Common myeloid progenitor, CD34-positive (primary cell): Measurements from ENCODE around the gene PPP1R9A.

Source experiments
- CTCF ChIA-PET: fragments of 350-600 bp; sonication (Branson Sonifier 250); formaldehyde crosslinking; loops from one replicate; lab custom pipeline; 2021; ENCODE audit warnings: antibody characterized with exemption; lab: Charles Lee
- POLR2A ChIA-PET: fragments of 350-600 bp; sonication (Branson Sonifier 250); formaldehyde crosslinking; loops from one replicate; lab custom pipeline; 2021; ENCODE audit warnings: antibody characterized with exemption; lab: Charles Lee
- DNase-seq, 3 donors: peaks; one replicate each; pipeline versions ENCODE4 v3.0.0 to v3.0.0-alpha.2; 2013
- H3K27ac ChIP-seq, 2 experiments: 1 replicate in 1 of 2; 2 replicates in 1 of 2; pipeline ENCODE4 v1.7.0; 2013; ENCODE audit warnings: inconsistent platforms in 2 of 2, low read length in 2 of 2, mild to moderate bottlenecking in 2 of 2, low read depth in 1 of 2, moderate library complexity in 1 of 2; ENCODE audit not compliant: severe bottlenecking in 2 of 2, insufficient read depth in 1 of 2, poor library complexity in 1 of 2
- H3K27me3 ChIP-seq, 5 experiments: replicated peaks in 2 of 5; 1 replicate in 3 of 5; 2 replicates in 2 of 5; pipeline versions ENCODE4 v1.6.1 to v1.7.0; 2013; ENCODE audit warnings: low read length in 4 of 5, mild to moderate bottlenecking in 2 of 5, moderate library complexity in 2 of 5, inconsistent platforms in 1 of 5; ENCODE audit not compliant: insufficient read depth in 5 of 5, control insufficient read depth in 4 of 5
- H3K36me3 ChIP-seq, 4 experiments: 1 replicate in 2 of 4; 2 replicates in 2 of 4; pipeline versions ENCODE4 v1.6.1 to v1.7.0; 2013; ENCODE audit warnings: low read length in 3 of 4, control low read depth in 1 of 4, mild to moderate bottlenecking in 1 of 4; ENCODE audit not compliant: control insufficient read depth in 4 of 4, insufficient read depth in 4 of 4
- H3K4me1 ChIP-seq, 4 experiments: 1 replicate in 3 of 4; 2 replicates in 1 of 4; pipeline versions ENCODE4 v1.6.1 to v1.7.1; 2013; ENCODE audit warnings: low read length in 3 of 4, mild to moderate bottlenecking in 3 of 4, control low read depth in 1 of 4, inconsistent platforms in 1 of 4, moderate library complexity in 1 of 4; ENCODE audit not compliant: control insufficient read depth in 4 of 4, insufficient read depth in 4 of 4; ENCODE audit errors: control extremely low read depth in 1 of 4
- H3K4me3 ChIP-seq, 7 experiments: 1 replicate in 4 of 7; 2 replicates in 3 of 7; pipeline versions ENCODE4 v1.5.1 to v1.7.0; 2013; ENCODE audit warnings: mild to moderate bottlenecking in 7 of 7, low read length in 6 of 7, moderate library complexity in 6 of 7, inconsistent platforms in 2 of 7, low read depth in 2 of 7, control low read depth in 1 of 7; ENCODE audit not compliant: insufficient read depth in 4 of 7, control insufficient read depth in 1 of 7; ENCODE audit errors: extremely low read depth in 1 of 7
- H3K9me3 ChIP-seq, 5 experiments: 1 replicate in 4 of 5; 2 replicates in 1 of 5; pipeline versions ENCODE4 v1.6.1 to v1.7.1; 2013; ENCODE audit warnings: low read length in 4 of 5, mild to moderate bottlenecking in 2 of 5, inconsistent platforms in 1 of 5, low read depth in 1 of 5, moderate library complexity in 1 of 5; ENCODE audit not compliant: control insufficient read depth in 4 of 5, insufficient read depth in 2 of 5; ENCODE audit errors: control extremely low read depth in 1 of 5
- WGBS: methylation state at CpG from one replicate; pipeline ENCODE4 v1.1.5; 2013; ENCODE audit not compliant: insufficient coverage; 5-methylcytosine and 5-hydroxymethylcytosine counted together

PPP1R9A gene

DNA sequence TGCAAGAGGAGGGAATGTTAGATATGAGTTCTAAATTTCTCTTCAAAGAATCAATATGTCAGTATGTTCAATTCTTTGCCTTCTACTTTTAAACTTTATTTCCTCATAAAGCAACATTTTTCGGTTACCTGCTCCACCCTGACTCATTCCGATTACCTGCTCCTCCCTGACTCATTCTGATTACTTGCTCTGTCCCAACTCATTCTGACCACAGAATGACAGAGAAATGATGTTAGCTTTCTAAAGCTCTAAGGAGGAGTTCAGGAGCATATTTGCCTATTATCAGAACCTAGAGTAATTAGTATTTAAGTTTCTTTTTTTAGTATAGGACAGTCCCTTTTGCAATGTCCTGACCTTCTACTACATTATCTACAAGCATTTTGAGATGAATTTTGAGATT, 24.5 kb upstream of the PPP1R9A start:
- WGBS = 83% methylated on average over 1 of the region's 2 CpGs
- CTCF ChIA-PET = no interaction called here

GRCh38 chr7:94883616-94884015, 23.8 kb upstream of the PPP1R9A start:
- DNase-seq = no peak
- no peak overlapping the region for H3K4me3 ChIP-seq
- WGBS = 100% methylated on average over 1 of the region's 1 CpG
- no peaks in the 10 kb centered on the region for H3K36me3 ChIP-seq
- H3K27me3 ChIP-seq = no peaks in the 10 kb centered on the region
- ChIA-PET POLR2A (no interaction called here), CTCF (interaction anchor here (0.6 kb wide), 1 partner anchor 1625 kb away, joined by 3 read pairs; no protein-coding TSS in a partner anchor)
- no peak overlapping the region for H3K27ac ChIP-seq
- peaks cover 0 to 5% (median 2%) of the 10 kb centered on the region in 4 experiments for H3K4me1 ChIP-seq
- peaks cover 0 to 7% (median 2%) of the 10 kb centered on the region in 5 experiments for H3K9me3 ChIP-seq

More for the DNA sequence above, 24.5 kb upstream of the PPP1R9A start:
- POLR2A ChIA-PET = no interaction called here
- Histone ChIP-seq H3K27ac (no peak overlapping the region), H3K27me3 (no peaks in the 10 kb centered on the region), H3K36me3 (no peaks in the 10 kb centered on the region), H3K9me3 (peaks cover 0 to 14% (median 9%) of the 10 kb centered on the region in 5 experiments), H3K4me1 (no peaks in the 10 kb centered on the region), H3K4me3 (no peak overlapping the region)
- no peak for DNase-seq

DNA sequence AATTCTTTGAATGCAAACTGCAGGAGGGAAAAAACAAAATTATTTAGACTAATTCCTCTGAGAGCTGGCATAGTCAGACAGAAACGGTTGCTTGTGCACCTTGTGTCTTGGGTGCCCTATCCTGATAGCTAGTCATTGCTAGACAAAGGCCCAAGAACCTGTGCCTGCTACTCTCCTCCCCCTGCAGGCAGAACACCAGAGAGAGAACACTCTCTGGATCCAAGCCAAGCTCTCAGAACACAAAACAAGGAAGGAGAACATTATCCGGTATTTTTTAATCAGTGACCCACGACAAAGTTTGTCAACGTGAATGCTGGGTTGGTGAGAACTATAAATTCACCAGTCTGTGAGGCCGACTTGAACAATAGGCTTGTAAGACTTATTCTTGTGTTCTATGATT, 18.8 kb upstream of the PPP1R9A start:
- Histone ChIP-seq H3K9me3 (no peaks in the 10 kb centered on the region), H3K27me3 (no peaks in the 10 kb centered on the region), H3K27ac (no peak overlapping the region), H3K36me3 (no peaks in the 10 kb centered on the region), H3K4me1 (peaks cover 4 to 20% (median 11%) of the 10 kb centered on the region in 4 experiments), H3K4me3 (no peak overlapping the region)
- peak; percentile 72 to 86 (median 84) for DNase-seq
- POLR2A ChIA-PET = no interaction called here
- WGBS = 14% methylated on average over 1 of the region's 5 CpGs
- CTCF ChIA-PET = interaction anchor here (0.6 to 1.5 kb wide), 5 partner anchors 15 to 535 kb away, joined by 3 to 4 read pairs (median 3); no protein-coding TSS in a partner anchor

DNA sequence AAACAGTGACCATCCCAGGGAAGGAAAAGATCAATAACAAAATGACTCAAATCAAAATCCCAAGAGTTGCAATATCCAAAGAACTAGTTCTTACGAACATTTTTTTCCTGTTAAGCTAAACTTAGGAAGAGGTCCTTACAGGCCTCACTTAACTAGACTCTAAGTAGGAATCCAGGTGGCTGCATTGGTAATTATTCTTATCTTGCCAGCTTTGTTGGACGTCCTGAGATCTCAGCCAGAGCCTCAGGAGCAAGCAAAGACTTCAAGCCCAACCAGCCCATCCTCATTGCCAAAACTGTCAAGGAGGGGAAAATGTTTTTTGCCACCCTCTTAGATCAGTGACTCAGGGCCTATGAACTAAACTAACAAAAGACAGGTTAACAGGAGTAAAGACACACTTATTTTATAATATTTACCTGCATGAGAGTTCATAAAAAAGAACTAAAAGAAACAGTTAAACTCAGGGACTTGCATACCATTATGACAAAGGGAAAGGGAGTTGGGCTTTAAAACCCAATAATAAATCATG, 18.3 kb upstream of the PPP1R9A start:
- Histone ChIP-seq H3K27me3 (no peaks in the 10 kb centered on the region), H3K27ac (no peak overlapping the region), H3K4me3 (no peak overlapping the region), H3K4me1 (peaks cover 4 to 20% (median 11%) of the 10 kb centered on the region in 4 experiments), H3K36me3 (no peaks in the 10 kb centered on the region), H3K9me3 (no peaks in the 10 kb centered on the region)
- DNase-seq = no peak
- ChIA-PET POLR2A (no interaction called here), CTCF (interaction anchor here (0.6 to 1.5 kb wide), 4 partner anchors 16 to 535 kb away, joined by 3 to 4 read pairs (median 3); no protein-coding TSS in a partner anchor)
- WGBS = 83% methylated on average over 1 of the region's 2 CpGs

- CTCF ChIA-PET = no interaction called here
- 100% methylated on average over 1 of the region's 2 CpGs for WGBS
- no peaks in the 10 kb centered on the region for H3K36me3 ChIP-seq
- H3K27ac ChIP-seq = no peak overlapping the region
- H3K4me3 ChIP-seq = no peak overlapping the region
- H3K9me3 ChIP-seq = no peaks in the 10 kb centered on the region
- H3K4me1 ChIP-seq = peaks cover 4 to 20% (median 11%) of the 10 kb centered on the region in 4 experiments
- no peaks in the 10 kb centered on the region for H3K27me3 ChIP-seq
- DNase-seq = no peak
- POLR2A ChIA-PET = no interaction called here
Observed at GRCh38 chr7:94890216-94890615, 17.2 kb upstream of the PPP1R9A start.

DNA sequence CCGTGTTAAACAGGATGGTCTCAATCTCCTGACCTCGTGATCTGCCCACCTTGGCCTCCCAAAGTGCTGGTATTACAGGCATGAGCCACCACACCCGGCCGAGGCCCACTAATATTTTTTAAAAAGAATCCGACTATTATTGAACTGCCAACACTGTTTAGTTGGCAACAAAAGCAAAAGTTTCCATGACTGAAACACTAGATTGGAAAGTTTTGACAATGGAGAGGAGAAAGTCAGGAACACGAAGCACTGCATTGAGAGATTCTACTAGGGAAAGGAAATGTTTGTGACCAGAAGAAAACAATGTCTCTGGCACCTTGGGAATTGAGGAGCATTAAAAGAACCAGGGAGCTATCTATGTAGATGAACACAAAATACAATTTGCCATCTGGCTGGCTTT, 13.7 kb upstream of the PPP1R9A start:
- POLR2A ChIA-PET = no interaction called here

GRCh38 chr7:94897541-94897940, 9.9 kb upstream of the PPP1R9A start:
- Histone ChIP-seq H3K36me3 (no peaks in the 10 kb centered on the region), H3K27ac (no peak overlapping the region), H3K4me3 (no peak overlapping the region), H3K4me1 (no peaks in the 10 kb centered on the region), H3K27me3 (no peaks in the 10 kb centered on the region), H3K9me3 (no peaks in the 10 kb centered on the region)
- no peak for DNase-seq
- CTCF ChIA-PET = no interaction called here
- POLR2A ChIA-PET = no interaction called here
- WGBS = no CpG with 5 or more reads among the region's 1 CpG

More for the DNA sequence above, 13.7 kb upstream of the PPP1R9A start:
- no peak overlapping the region for H3K4me3 ChIP-seq
- no peak for DNase-seq
- no peaks in the 10 kb centered on the region for H3K36me3 ChIP-seq
- CTCF ChIA-PET = no interaction called here
- H3K9me3 ChIP-seq = no peaks in the 10 kb centered on the region
- 100% methylated on average over 4 of the region's 6 CpGs for WGBS
- no peaks in the 10 kb centered on the region for H3K27me3 ChIP-seq
- H3K27ac ChIP-seq = no peak overlapping the region
- peaks cover 4 to 14% (median 9%) of the 10 kb centered on the region in 4 experiments for H3K4me1 ChIP-seq
